Measurements from ENCODE around the gene MSI2.

Gene MSI2

GRCh38 chr17:57388131-57388725 lies 131.9 kb downstream of the MSI2 start:
- no peaks in the 10 kb centered on the region for H3K9me2 ChIP-seq (replicated peaks; ENCODE audit: control insufficient read depth, low read length)
- H3K9me3 ChIP-seq (ENCODE audit: control insufficient read depth, insufficient read depth, low read length), result peaks cover 18% of the 10 kb centered on the region
- no peaks in the 10 kb centered on the region for H3K4me1 ChIP-seq (ENCODE audit: control insufficient read depth, low read length)
- no peaks in the 10 kb centered on the region for H3K27me3 ChIP-seq (ENCODE audit: control insufficient read depth, low read length)
- no peak overlapping the region for H3K4me2 ChIP-seq (ENCODE audit: low read length)
- no peaks in the 10 kb centered on the region for H3F3A ChIP-seq (ENCODE audit: control insufficient read depth, insufficient read depth)
- H3K79me2 ChIP-seq (ENCODE audit: control insufficient read depth, low read length), result peaks cover 76% of the 10 kb centered on the region
- no peak overlapping the region for H3K4me3 ChIP-seq (ENCODE audit: low read length)
- H4K20me1 ChIP-seq (ENCODE audit: control insufficient read depth, insufficient read depth, low read depth, low read length), result no peaks in the 10 kb centered on the region
- H3K27ac ChIP-seq (ENCODE audit: low read depth, low read length), result no peak overlapping the region
- TF ChIP-seq EZH2phosphoT487 (IDR thresholded peaks at IDR 0.05; ENCODE audit: borderline replicate concordance, low read length), result no peak
- peaks cover 50% of the 10 kb centered on the region for H3K36me3 ChIP-seq (ENCODE audit: control insufficient read depth, low read length)

- TF ChIP-seq CTCF (IDR thresholded peaks at IDR 0.05; ENCODE audit: low read depth, low read length, poor library complexity, severe bottlenecking), result no peak
- TF ChIP-seq EZH2phosphoT487 (IDR thresholded peaks at IDR 0.05; ENCODE audit: borderline replicate concordance, low read length), result no peak
- peaks cover 78% of the 10 kb centered on the region for H3K79me2 ChIP-seq (ENCODE audit: control insufficient read depth, low read length)
- H4K20me1 ChIP-seq (ENCODE audit: control insufficient read depth, insufficient read depth, low read depth, low read length), result no peaks in the 10 kb centered on the region
- H3K27me3 ChIP-seq (ENCODE audit: control insufficient read depth, low read length), result no peaks in the 10 kb centered on the region
- H3K4me3 ChIP-seq (ENCODE audit: low read length), result no peak overlapping the region
- no peak overlapping the region for H3K27ac ChIP-seq (ENCODE audit: low read depth, low read length)
- H3K4me2 ChIP-seq (ENCODE audit: low read length), result no peak overlapping the region
- no peaks in the 10 kb centered on the region for H3K9me2 ChIP-seq (replicated peaks; ENCODE audit: control insufficient read depth, low read length)
- peaks cover 45% of the 10 kb centered on the region for H3K36me3 ChIP-seq (ENCODE audit: control insufficient read depth, low read length)
- peaks cover 18% of the 10 kb centered on the region for H3K9me3 ChIP-seq (ENCODE audit: control insufficient read depth, insufficient read depth, low read length)
- no peaks in the 10 kb centered on the region for H3F3A ChIP-seq (ENCODE audit: control insufficient read depth, insufficient read depth)
- no peaks in the 10 kb centered on the region for H3K4me1 ChIP-seq (ENCODE audit: control insufficient read depth, low read length)
Measured at GRCh38 chr17:57389473-57389872, 133.2 kb downstream of the MSI2 start.

DNA sequence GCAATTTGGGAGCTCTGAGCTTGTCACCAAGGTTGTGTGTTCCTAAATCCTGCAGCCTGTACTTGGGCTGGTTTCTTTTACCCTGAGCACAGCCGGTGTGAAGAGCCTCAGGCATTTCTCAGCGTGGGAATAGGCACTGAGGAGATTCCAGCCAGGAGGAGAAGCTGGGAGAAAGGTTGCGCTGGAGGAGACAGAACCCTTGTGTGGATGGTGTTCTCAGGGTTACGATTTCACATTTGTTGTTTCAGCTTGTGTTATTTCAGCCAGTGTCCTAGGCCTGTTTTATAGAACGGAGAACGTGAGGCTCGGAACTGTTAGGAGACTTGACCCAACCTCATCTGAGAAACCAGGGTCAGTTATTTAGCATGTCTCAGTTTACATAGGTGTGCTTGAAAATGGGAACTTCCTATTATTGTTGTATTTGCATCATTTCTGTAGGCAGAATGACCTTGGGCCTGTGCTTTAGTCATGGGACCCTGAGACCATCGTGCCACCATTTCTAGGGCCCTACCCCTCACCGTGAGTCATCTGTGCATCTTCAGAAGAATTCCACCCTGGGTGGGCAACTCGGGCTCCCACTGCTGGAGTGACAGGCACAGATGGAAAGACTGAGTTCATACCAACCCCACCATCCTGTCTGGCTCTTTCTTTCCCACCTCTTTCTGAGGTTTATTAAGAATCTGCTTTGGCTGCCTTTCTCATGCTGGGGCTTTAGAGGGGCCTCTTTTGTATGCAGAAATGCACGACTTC lies 134.9 kb downstream of the MSI2 start:
- no peak overlapping the region for H3K27ac ChIP-seq (ENCODE audit: low read depth, low read length)
- no peaks in the 10 kb centered on the region for H3K9me2 ChIP-seq (replicated peaks; ENCODE audit: control insufficient read depth, low read length)
- H3K79me2 ChIP-seq (ENCODE audit: control insufficient read depth, low read length), result peaks cover 77% of the 10 kb centered on the region
- TF ChIP-seq CTCF (IDR thresholded peaks at IDR 0.05; ENCODE audit: low read depth, low read length, poor library complexity, severe bottlenecking) (no peak), EZH2phosphoT487 (IDR thresholded peaks at IDR 0.05; ENCODE audit: borderline replicate concordance, low read length) (no peak)
- peaks cover 12% of the 10 kb centered on the region for H3K9me3 ChIP-seq (ENCODE audit: control insufficient read depth, insufficient read depth, low read length)
- H4K20me1 ChIP-seq (ENCODE audit: control insufficient read depth, insufficient read depth, low read depth, low read length), result no peaks in the 10 kb centered on the region
- H3K36me3 ChIP-seq (ENCODE audit: control insufficient read depth, low read length), result peaks cover 27% of the 10 kb centered on the region
- H3K27me3 ChIP-seq (ENCODE audit: control insufficient read depth, low read length), result no peaks in the 10 kb centered on the region
- no peaks in the 10 kb centered on the region for H3F3A ChIP-seq (ENCODE audit: control insufficient read depth, insufficient read depth)
- no peak overlapping the region for H3K4me2 ChIP-seq (ENCODE audit: low read length)
- H3K4me3 ChIP-seq (ENCODE audit: low read length), result no peak overlapping the region
- H3K4me1 ChIP-seq (ENCODE audit: control insufficient read depth, low read length), result no peaks in the 10 kb centered on the region

DNA sequence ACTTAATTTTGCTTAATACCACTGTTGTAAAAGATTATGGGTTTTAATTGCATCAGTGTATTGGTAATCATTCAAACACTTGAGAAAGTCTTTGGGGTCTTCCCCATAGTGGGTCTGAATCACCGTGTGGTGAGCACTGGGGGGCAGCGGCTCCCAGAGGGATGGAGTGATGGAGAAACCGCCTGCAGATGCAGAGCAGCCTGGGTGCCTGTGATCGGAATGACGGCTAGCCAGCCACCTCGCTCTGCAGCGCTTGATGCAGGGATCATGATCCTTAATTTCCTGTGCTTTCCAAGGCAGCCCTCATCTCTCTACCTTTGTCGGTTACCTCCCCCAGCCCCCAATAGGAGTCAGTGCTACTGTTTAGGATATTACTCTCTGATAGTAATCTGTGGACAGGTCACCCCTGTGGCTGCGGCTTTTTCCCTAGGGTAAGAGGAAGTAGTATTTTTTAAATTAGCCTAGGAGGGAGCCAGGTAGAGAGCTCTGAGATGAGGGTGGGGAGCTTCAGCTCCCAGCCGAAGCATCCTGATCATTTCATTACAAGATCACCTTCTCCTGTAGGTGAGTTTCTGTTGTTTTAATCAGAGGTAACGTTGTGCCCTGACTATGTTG lies 135.6 kb downstream of the MSI2 start:
- Histone ChIP-seq H4K20me1 (ENCODE audit: control insufficient read depth, insufficient read depth, low read depth, low read length) (no peaks in the 10 kb centered on the region), H3K27ac (ENCODE audit: low read depth, low read length) (no peak overlapping the region), H3K27me3 (ENCODE audit: control insufficient read depth, low read length) (no peaks in the 10 kb centered on the region), H3K36me3 (ENCODE audit: control insufficient read depth, low read length) (peaks cover 20% of the 10 kb centered on the region), H3K79me2 (ENCODE audit: control insufficient read depth, low read length) (peaks cover 79% of the 10 kb centered on the region), H3F3A (ENCODE audit: control insufficient read depth, insufficient read depth) (no peaks in the 10 kb centered on the region), H3K4me2 (ENCODE audit: low read length) (no peak overlapping the region), H3K4me1 (ENCODE audit: control insufficient read depth, low read length) (no peaks in the 10 kb centered on the region), H3K4me3 (ENCODE audit: low read length) (no peak overlapping the region), H3K9me2 (replicated peaks; ENCODE audit: control insufficient read depth, low read length) (no peaks in the 10 kb centered on the region), H3K9me3 (ENCODE audit: control insufficient read depth, insufficient read depth, low read length) (peaks cover 4% of the 10 kb centered on the region)
- TF ChIP-seq CTCF (IDR thresholded peaks at IDR 0.05; ENCODE audit: low read depth, low read length, poor library complexity, severe bottlenecking), result no peak
- no peak for TF ChIP-seq EZH2phosphoT487 (IDR thresholded peaks at IDR 0.05; ENCODE audit: borderline replicate concordance, low read length)

All from DOHH2 (cell line).